ENCODE measurements around the gene GPR42. TPM values are rescaled to one million over a fixed set of nuclear protein-coding genes. Genes with fewer than 3 reads are reported as not detected.
"Not testable (repeated sequence)": the region's sequence is repeated elsewhere in the genome, so short reads cannot be mapped to it uniquely, and the experiment has no call there.

Gene GPR42
- total and polyA plus RNA-seq, 2 donors from 2014 or later: not detected

GRCh38 chr19:35357867-35358573 lies 12.8 kb upstream of the GPR42 start, which contains the start of gene FFAR3:
Gene FFAR3 (plus strand): TSS chr19:35358460. CDS start chr19:35358891, 431 bp downstream.
- Histone ChIP-seq H3K27ac (ENCODE audit: low read depth in 2 of 2, low read length in 2 of 2) (no peak within 1 kb of the TSS), H3K4me3 (ENCODE audit: low read length in 3 of 3) (no peak within 1 kb of the TSS), H3K9ac (ENCODE audit: low read length in 3 of 3) (no peak within 1 kb of the TSS), H3K36me3 (ENCODE audit: control insufficient read depth in 2 of 3, insufficient read depth in 3 of 3, low read length in 3 of 3) (no peaks in the 10 kb centered on the region), H3K9me3 (ENCODE audit: control insufficient read depth in 2 of 3, insufficient read depth in 1 of 3, low read length in 3 of 3) (no peaks in the 10 kb centered on the region), H3K27me3 (ENCODE audit: control insufficient read depth, insufficient read depth, low read length) (no peaks in the 10 kb centered on the region), H3K4me1 (ENCODE audit: control insufficient read depth in 2 of 3, insufficient read depth in 2 of 3, low read depth in 1 of 3, low read length in 3 of 3) (no peaks in the 10 kb centered on the region)
- TF ChIP-seq, protein P1, sequence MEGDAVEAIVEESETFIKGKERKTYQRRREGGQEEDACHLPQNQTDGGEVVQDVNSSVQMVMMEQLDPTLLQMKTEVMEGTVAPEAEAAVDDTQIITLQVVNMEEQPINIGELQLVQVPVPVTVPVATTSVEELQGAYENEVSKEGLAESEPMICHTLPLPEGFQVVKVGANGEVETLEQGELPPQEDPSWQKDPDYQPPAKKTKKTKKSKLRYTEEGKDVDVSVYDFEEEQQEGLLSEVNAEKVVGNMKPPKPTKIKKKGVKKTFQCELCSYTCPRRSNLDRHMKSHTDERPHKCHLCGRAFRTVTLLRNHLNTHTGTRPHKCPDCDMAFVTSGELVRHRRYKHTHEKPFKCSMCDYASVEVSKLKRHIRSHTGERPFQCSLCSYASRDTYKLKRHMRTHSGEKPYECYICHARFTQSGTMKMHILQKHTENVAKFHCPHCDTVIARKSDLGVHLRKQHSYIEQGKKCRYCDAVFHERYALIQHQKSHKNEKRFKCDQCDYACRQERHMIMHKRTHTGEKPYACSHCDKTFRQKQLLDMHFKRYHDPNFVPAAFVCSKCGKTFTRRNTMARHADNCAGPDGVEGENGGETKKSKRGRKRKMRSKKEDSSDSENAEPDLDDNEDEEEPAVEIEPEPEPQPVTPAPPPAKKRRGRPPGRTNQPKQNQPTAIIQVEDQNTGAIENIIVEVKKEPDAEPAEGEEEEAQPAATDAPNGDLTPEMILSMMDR (IDR thresholded peaks at IDR 0.05; ENCODE audit: borderline replicate concordance, extremely low read depth, insufficient read depth): no peak
- DNase-seq (no peak), FAIRE-seq (no peak)
- intact Hi-C loops (cut with DNase I): loop anchor here (10.0 kb wide), 1 partner anchor 107 kb away; no protein-coding TSS in a partner anchor

DNA sequence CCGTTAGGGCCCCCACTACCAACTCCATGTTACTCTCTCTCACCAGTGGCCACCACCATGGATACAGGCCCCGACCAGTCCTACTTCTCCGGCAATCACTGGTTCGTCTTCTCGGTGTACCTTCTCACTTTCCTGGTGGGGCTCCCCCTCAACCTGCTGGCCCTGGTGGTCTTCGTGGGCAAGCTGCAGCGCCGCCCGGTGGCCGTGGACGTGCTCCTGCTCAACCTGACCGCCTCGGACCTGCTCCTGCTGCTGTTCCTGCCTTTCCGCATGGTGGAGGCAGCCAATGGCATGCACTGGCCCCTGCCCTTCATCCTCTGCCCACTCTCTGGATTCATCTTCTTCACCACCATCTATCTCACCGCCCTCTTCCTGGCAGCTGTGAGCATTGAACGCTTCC lies 12.0 kb upstream of the GPR42 start:
- not testable (repeated sequence) for H3K4me3 ChIP-seq (ENCODE audit: low read length in 3 of 3); H3K4me1 ChIP-seq (ENCODE audit: control insufficient read depth in 2 of 3, insufficient read depth in 2 of 3, low read depth in 1 of 3, low read length in 3 of 3); H3K9me3 ChIP-seq (ENCODE audit: control insufficient read depth in 2 of 3, insufficient read depth in 1 of 3, low read length in 3 of 3); H3K27ac ChIP-seq (ENCODE audit: low read depth in 2 of 2, low read length in 2 of 2); H3K27me3 ChIP-seq (ENCODE audit: control insufficient read depth, insufficient read depth, low read length); H3K9ac ChIP-seq (ENCODE audit: low read length in 3 of 3); DNase-seq; FAIRE-seq; H3K36me3 ChIP-seq (ENCODE audit: control insufficient read depth in 2 of 3, insufficient read depth in 3 of 3, low read length in 3 of 3)
- intact Hi-C loops (cut with DNase I): loop anchor here (10.0 kb wide), 1 partner anchor 106 kb away; no protein-coding TSS in a partner anchor

- H3K9me3 ChIP-seq (ENCODE audit: control insufficient read depth in 2 of 3, insufficient read depth in 1 of 3, low read length in 3 of 3); H3K9ac ChIP-seq (ENCODE audit: low read length in 3 of 3); H3K4me1 ChIP-seq (ENCODE audit: control insufficient read depth in 2 of 3, insufficient read depth in 2 of 3, low read depth in 1 of 3, low read length in 3 of 3); H3K4me3 ChIP-seq (ENCODE audit: low read length in 3 of 3); FAIRE-seq; H3K27me3 ChIP-seq (ENCODE audit: control insufficient read depth, insufficient read depth, low read length); H3K27ac ChIP-seq (ENCODE audit: low read depth in 2 of 2, low read length in 2 of 2); DNase-seq; H3K36me3 ChIP-seq (ENCODE audit: control insufficient read depth in 2 of 3, insufficient read depth in 3 of 3, low read length in 3 of 3): not testable (repeated sequence)
- intact Hi-C loops (cut with DNase I): loop anchor here (10.0 kb wide), 1 partner anchor 105 kb away; no protein-coding TSS in a partner anchor
Measured at GRCh38 chr19:35359395-35359794, 11.5 kb upstream of the GPR42 start.

GRCh38 chr19:35360081-35360480 lies 10.8 kb upstream of the GPR42 start:
- H3K27me3 ChIP-seq (ENCODE audit: control insufficient read depth, insufficient read depth, low read length); H3K9ac ChIP-seq (ENCODE audit: low read length in 3 of 3); H3K4me1 ChIP-seq (ENCODE audit: control insufficient read depth in 2 of 3, insufficient read depth in 2 of 3, low read depth in 1 of 3, low read length in 3 of 3); H3K4me3 ChIP-seq (ENCODE audit: low read length in 3 of 3); H3K27ac ChIP-seq (ENCODE audit: low read depth in 2 of 2, low read length in 2 of 2); H3K9me3 ChIP-seq (ENCODE audit: control insufficient read depth in 2 of 3, insufficient read depth in 1 of 3, low read length in 3 of 3); H3K36me3 ChIP-seq (ENCODE audit: control insufficient read depth in 2 of 3, insufficient read depth in 3 of 3, low read length in 3 of 3); DNase-seq; intact Hi-C loops (cut with DNase I); FAIRE-seq: not testable (repeated sequence)

DNA sequence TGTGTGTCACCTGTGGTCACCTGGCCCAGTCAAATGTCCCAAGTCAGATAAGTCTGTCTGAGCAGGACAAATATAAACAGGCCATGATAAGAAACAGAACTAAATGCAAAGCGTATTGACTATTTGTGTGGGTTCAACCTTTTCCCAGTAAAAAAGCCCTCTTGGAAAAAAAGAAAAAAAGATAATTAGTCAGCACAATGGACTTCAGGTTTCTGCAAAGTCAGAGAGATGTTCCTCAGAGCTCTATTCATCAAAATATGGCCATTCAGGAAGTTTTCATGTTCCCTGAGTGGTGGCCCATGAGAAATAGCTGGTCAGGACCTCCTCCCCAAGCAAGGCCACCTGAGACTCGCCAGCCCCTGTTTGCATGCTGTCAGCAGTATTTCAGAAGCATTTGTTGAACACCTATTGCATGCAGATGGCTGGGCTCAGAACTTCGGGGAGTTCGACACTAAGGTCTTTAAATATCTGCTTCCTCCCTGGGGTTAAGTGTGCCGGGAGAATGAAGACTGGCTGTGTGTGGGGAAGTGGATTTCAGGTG lies 9.9 kb upstream of the GPR42 start:
- Histone ChIP-seq H3K27ac (ENCODE audit: low read depth in 2 of 2, low read length in 2 of 2) (no peak overlapping the region), H3K9ac (ENCODE audit: low read length in 3 of 3) (no peak overlapping the region), H3K36me3 (ENCODE audit: control insufficient read depth in 2 of 3, insufficient read depth in 3 of 3, low read length in 3 of 3) (no peaks in the 10 kb centered on the region), H3K4me3 (ENCODE audit: low read length in 3 of 3) (no peak overlapping the region), H3K27me3 (ENCODE audit: control insufficient read depth, insufficient read depth, low read length) (no peaks in the 10 kb centered on the region), H3K9me3 (ENCODE audit: control insufficient read depth in 2 of 3, insufficient read depth in 1 of 3, low read length in 3 of 3) (no peaks in the 10 kb centered on the region), H3K4me1 (ENCODE audit: control insufficient read depth in 2 of 3, insufficient read depth in 2 of 3, low read depth in 1 of 3, low read length in 3 of 3) (no peaks in the 10 kb centered on the region)
- TF ChIP-seq, protein P1 (IDR thresholded peaks at IDR 0.05; ENCODE audit: borderline replicate concordance, extremely low read depth, insufficient read depth): no peak
- FAIRE-seq (no peak), DNase-seq (no peak)
- intact Hi-C loops (cut with DNase I): no loop called here

All from kidney (tissue), 14 donors.